OCI-LY7 (cell line): Measurements from ENCODE around the gene MBD3L5. TPM values are rescaled to one million over a fixed set of nuclear protein-coding genes. Genes with fewer than 3 reads are reported as not detected.
"Not testable (repeated sequence)": the region's sequence is repeated elsewhere in the genome, so short reads cannot be mapped to it uniquely, and the experiment has no call there.

Experiments
- BruUV-seq: library from RNA; stranded (reverse); fragments of 400-500 nt; replicated peaks from 2 replicates; lab custom pipeline; 2021; lab: Mats Ljungman, UMichigan
- CTCF ChIA-PET: fragments of 300-600 bp; sonication (Branson Sonifier 250); formaldehyde crosslinking; loops from one replicate; lab custom pipeline; 2022; ENCODE audit warnings: antibody characterized with exemption; ENCODE audit not compliant: unreplicated experiment; lab: Charles Lee
- POLR2A ChIA-PET: fragments of 300-600 bp; sonication (Branson Sonifier 250); formaldehyde crosslinking; loops from one replicate; lab custom pipeline; 2022; ENCODE audit warnings: antibody characterized with exemption; lab: Charles Lee
- DNase-seq: peaks from one replicate; pipeline ENCODE4 v3.0.0-alpha.2; 2015; ENCODE audit warnings: low spot score
- H2AFZ ChIP-seq: fragments of 200-600 bp; sonication (generic), shearing (Covaris generic); 2 replicates; pipeline ENCODE4 v1.6.1; 2014; ENCODE audit warnings: mild to moderate bottlenecking, antibody characterized with exemption, low read length, moderate library complexity
- H3K27ac ChIP-seq: fragments of 200-600 bp; sonication (generic); 2 replicates; pipeline ENCODE4 v1.5.1; 2014; ENCODE audit warnings: mixed run types, low read depth, mild to moderate bottlenecking, moderate library complexity, low read length, inconsistent platforms; ENCODE audit not compliant: poor library complexity, severe bottlenecking
- H3K36me3 ChIP-seq: fragments of 200-600 bp; sonication (generic); 2 replicates; pipeline ENCODE4 v1.6.1; 2014; ENCODE audit warnings: mild to moderate bottlenecking, antibody characterized with exemption, low read length, moderate library complexity, mixed read lengths; ENCODE audit not compliant: insufficient read depth
- H3K4me1 ChIP-seq: fragments of 200-600 bp; sonication (generic); 2 replicates; pipeline ENCODE4 v1.5.1; 2014; ENCODE audit warnings: mild to moderate bottlenecking, low read length; ENCODE audit not compliant: insufficient read depth, poor library complexity, severe bottlenecking
- H3K4me2 ChIP-seq: fragments of 200-600 bp; sonication (generic); 2 replicates; pipeline ENCODE4 v1.6.1; 2014; ENCODE audit warnings: mild to moderate bottlenecking, low read length
- H3K4me3 ChIP-seq: fragments of 200-600 bp; sonication (generic); 2 replicates; pipeline ENCODE4 v1.5.1; 2014; ENCODE audit warnings: mild to moderate bottlenecking, low read depth, low read length; ENCODE audit not compliant: poor library complexity, severe bottlenecking
- H3K79me2 ChIP-seq: fragments of 200-600 bp; sonication (generic); 2 replicates; pipeline ENCODE4 v1.6.1; 2016; ENCODE audit warnings: low read depth, mild to moderate bottlenecking, low read length, moderate library complexity, mixed read lengths; ENCODE audit not compliant: insufficient read depth
- H3K9me2 ChIP-seq: fragments of 200-600 bp; sonication (generic); 2 replicates; pipeline ENCODE4 v1.6.1; 2016; ENCODE audit warnings: mild to moderate bottlenecking, low read length, mixed read lengths; ENCODE audit not compliant: insufficient read depth
- H3K9me3 ChIP-seq: fragments of 200-600 bp; sonication (generic); 2 replicates; pipeline ENCODE4 v1.6.1; 2014; ENCODE audit warnings: mild to moderate bottlenecking, mixed run types, low read length, mixed read lengths
- H4K20me1 ChIP-seq: fragments of 200-600 bp; sonication (generic); 2 replicates; pipeline ENCODE4 v1.6.1; 2014; ENCODE audit warnings: mild to moderate bottlenecking, antibody characterized with exemption, low read length, moderate library complexity, mixed read lengths; ENCODE audit not compliant: insufficient read depth
- intact Hi-C: fragments of 100-400 bp; cut with micrococcal nuclease; formaldehyde crosslinking; loops from one replicate; pipeline ENCODE4 v1.10.0; 2022; ENCODE audit not compliant: unreplicated experiment
- total RNA-seq, 2 experiments: library from RNA; depleted of rRNA in 1 of 2; stranded (reverse); fragments of >200 nt in 1 of 2; shearing (Covaris generic) in 1 of 2; gene quantifications; 2 replicates each; pipeline ENCODE4 v1.2.3, GENCODE V29; 2014 to 2022

MBD3L5 gene
- total RNA-seq, 2 experiments from 2014 or later: not detected

- POLR2A ChIA-PET, CTCF ChIA-PET: not testable (repeated sequence)
These were observed 11.2 kb downstream of the MBD3L5 start for GRCh38 chr19:7041563-7041962.

GRCh38 chr19:7049021-7049420 lies 18.6 kb downstream of the MBD3L5 start, which contains the start of gene MBD3L2:
MBD3L2 (plus strand) TSS chr19:7049321; CDS start chr19:7049374, 53 bp downstream.
- H3K27ac ChIP-seq, H3K36me3 ChIP-seq, H3K9me3 ChIP-seq, POLR2A ChIA-PET, H3K4me3 ChIP-seq, CTCF ChIA-PET, H4K20me1 ChIP-seq, H2AFZ ChIP-seq, H3K9me2 ChIP-seq, H3K4me1 ChIP-seq, H3K79me2 ChIP-seq, BruUV-seq, H3K4me2 ChIP-seq, intact Hi-C loops, DNase-seq: not testable (repeated sequence)

More at GRCh38 chr19:7041563-7041962, 11.2 kb downstream of the MBD3L5 start:
- H3K4me2 ChIP-seq, H4K20me1 ChIP-seq, H3K9me3 ChIP-seq, H3K36me3 ChIP-seq, H3K4me3 ChIP-seq, intact Hi-C loops, H2AFZ ChIP-seq, H3K79me2 ChIP-seq, H3K9me2 ChIP-seq, BruUV-seq, H3K27ac ChIP-seq, DNase-seq, H3K4me1 ChIP-seq: not testable (repeated sequence)

- H3K9me3 ChIP-seq, CTCF ChIA-PET, H3K9me2 ChIP-seq, H3K4me2 ChIP-seq, H3K4me3 ChIP-seq, H3K79me2 ChIP-seq, H3K36me3 ChIP-seq, H2AFZ ChIP-seq, BruUV-seq, intact Hi-C loops, H4K20me1 ChIP-seq, DNase-seq, H3K27ac ChIP-seq, H3K4me1 ChIP-seq, POLR2A ChIA-PET: not testable (repeated sequence)
These were observed 21.0 kb downstream of the MBD3L5 start for GRCh38 chr19:7051421-7051820.

GRCh38 chr19:7052896-7053295 lies 22.5 kb downstream of the MBD3L5 start:
- DNase-seq, H3K9me3 ChIP-seq, H3K79me2 ChIP-seq, POLR2A ChIA-PET, intact Hi-C loops, H3K4me1 ChIP-seq, CTCF ChIA-PET, H3K27ac ChIP-seq, H3K9me2 ChIP-seq, H3K36me3 ChIP-seq, BruUV-seq, H3K4me2 ChIP-seq, H4K20me1 ChIP-seq, H2AFZ ChIP-seq, H3K4me3 ChIP-seq: not testable (repeated sequence)

- CTCF ChIA-PET, POLR2A ChIA-PET, H2AFZ ChIP-seq, H3K9me2 ChIP-seq, intact Hi-C loops, H3K27ac ChIP-seq, BruUV-seq, DNase-seq, H3K4me1 ChIP-seq, H3K36me3 ChIP-seq, H3K9me3 ChIP-seq, H4K20me1 ChIP-seq, H3K4me3 ChIP-seq, H3K4me2 ChIP-seq, H3K79me2 ChIP-seq: not testable (repeated sequence)
These were observed 24.4 kb downstream of the MBD3L5 start for GRCh38 chr19:7054635-7055368.

GRCh38 chr19:7055679-7056078 lies 25.3 kb downstream of the MBD3L5 start:
- H3K4me1 ChIP-seq, BruUV-seq, H3K79me2 ChIP-seq, H3K4me3 ChIP-seq, DNase-seq, CTCF ChIA-PET, H3K36me3 ChIP-seq, intact Hi-C loops, H3K9me2 ChIP-seq, H2AFZ ChIP-seq, POLR2A ChIA-PET, H4K20me1 ChIP-seq, H3K27ac ChIP-seq, H3K4me2 ChIP-seq, H3K9me3 ChIP-seq: not testable (repeated sequence)
